Neural progenitor cell (in vitro differentiated cells): ENCODE results near the gene CYP2C19.
"Not testable (repeated sequence)": the region's sequence is repeated elsewhere in the genome, so short reads cannot be mapped to it uniquely, and the experiment has no call there.

Source experiments
- CTCF ChIP-seq: fragments of 200-600 bp; sonication (generic); IDR thresholded peaks from 2 replicates; pipeline ENCODE4 v1.5.1; 2017; ENCODE audit warnings: antibody characterized with exemption, mild to moderate bottlenecking
- EZH2 ChIP-seq: fragments of 200-600 bp; sonication (generic); IDR thresholded peaks from 2 replicates; pipeline ENCODE4 v1.6.1; 2017; ENCODE audit warnings: antibody characterized with exemption, mild to moderate bottlenecking, moderate library complexity

DNA sequence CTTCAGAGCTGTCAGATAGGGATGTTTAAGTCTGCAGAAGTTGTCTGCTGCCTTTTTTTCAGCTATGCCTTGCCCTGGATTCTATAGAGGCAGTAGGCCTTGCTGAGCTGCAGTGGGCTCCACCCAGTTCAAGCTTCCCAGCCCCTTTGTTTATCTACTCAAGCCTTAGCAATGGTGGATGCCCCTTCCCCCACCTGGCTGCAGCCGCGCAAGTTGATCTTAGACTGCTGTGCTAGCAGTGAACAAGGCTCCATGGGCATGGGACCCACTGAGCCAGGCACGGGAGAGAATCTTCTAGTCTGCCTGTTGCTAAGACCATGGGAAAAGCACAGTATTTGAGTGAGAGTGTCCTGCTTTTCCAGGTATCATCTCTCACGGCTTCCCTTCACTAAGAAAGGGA, 38.1 kb downstream of the CYP2C19 start:
- TF ChIP-seq CTCF, EZH2: not testable (repeated sequence)
